K562 (cell line): Measurements from ENCODE around the gene ROS1. TPM values are rescaled to one million over a fixed set of nuclear protein-coding genes. Genes with fewer than 3 reads are reported as not detected.

Source experiments
- ATAC-seq: fragments of 200-7000 bp; cut with Tn5 transposase; 3 replicates; pipeline ENCODE4 v1.9.1; 2020; ENCODE audit warnings: moderate library complexity
- BruUV-seq: library from RNA; stranded (reverse); fragments of 400-500 nt; replicated peaks from 2 replicates; lab custom pipeline; 2021; lab: Mats Ljungman, UMichigan
- CTCF ChIA-PET: fragments of 300-600 bp; formaldehyde crosslinking; extraction: SDS; loops from one replicate; lab custom pipeline; 2021; ENCODE audit warnings: low intra/inter-chr PET ratio; lab: Yijun Ruan, JAX
- POLR2A ChIA-PET: fragments of 300-600, 350-650 bp; sonication (Branson Sonifier 250); formaldehyde crosslinking; extraction: SDS; loops from one replicate; lab custom pipeline; 2021; ENCODE audit warnings: antibody characterized with exemption, inconsistent platforms; lab: Yijun Ruan, JAX
- DNase-seq, 4 experiments: peaks; one replicate each; pipeline versions ENCODE4 v3.0.0 to v3.0.0-alpha.2; 2011 to 2018; ENCODE audit warnings: low spot score in 3 of 4, mixed read lengths in 3 of 4; ENCODE audit errors: extremely low read depth in 1 of 4
- FAIRE-seq: peaks from 2 replicates; lab custom pipeline; 2011; peaks lifted over from hg19 to GRCh38; lab: Jason Lieb, UNC
- H2AFZ ChIP-seq: 2 replicates; pipeline ENCODE4 v1.6.0; 2011; ENCODE audit warnings: low read depth, low read length, control low read depth, inconsistent platforms
- H3K27ac ChIP-seq: fragments of 200-600 bp; 3 replicates; pipeline ENCODE4 v1.8.0; 2011; ENCODE audit warnings: low read depth, mild to moderate bottlenecking, control low read depth, inconsistent platforms, low read length, moderate library complexity, mixed read lengths; ENCODE audit errors: extremely low read depth
- H3K27me3 ChIP-seq, 2 experiments: fragments of 300-600 bp in 1 of 2; 2 replicates in 1 of 2; 3 replicates in 1 of 2; pipeline versions ENCODE4 v1.6.0 to v1.8.0; 2011; ENCODE audit warnings: inconsistent platforms in 2 of 2, low read length in 2 of 2, mild to moderate bottlenecking in 1 of 2, mixed read lengths in 1 of 2, moderate library complexity in 1 of 2; ENCODE audit not compliant: control insufficient read depth in 2 of 2, insufficient read depth in 2 of 2
- H3K36me3 ChIP-seq: fragments of 300-600 bp; 3 replicates; pipeline ENCODE4 v1.8.0; 2011; ENCODE audit warnings: mild to moderate bottlenecking, low read length, inconsistent platforms; ENCODE audit not compliant: control insufficient read depth, insufficient read depth
- H3K4me1 ChIP-seq, 2 experiments: fragments of 200-600 bp in 1 of 2; replicated peaks in 1 of 2; 2 replicates in 1 of 2; 3 replicates in 1 of 2; pipeline versions ENCODE4 v1.5.1 to v1.8.0; 2011; ENCODE audit warnings: inconsistent platforms in 2 of 2, low read length in 2 of 2, mild to moderate bottlenecking in 1 of 2, mixed read lengths in 1 of 2, moderate library complexity in 1 of 2; ENCODE audit not compliant: control insufficient read depth in 2 of 2, insufficient read depth in 2 of 2
- H3K4me2 ChIP-seq: 2 replicates; pipeline ENCODE4 v1.6.1; 2011; ENCODE audit warnings: low read length, control low read depth, inconsistent platforms, mixed read lengths; ENCODE audit not compliant: insufficient read depth
- H3K4me3 ChIP-seq: fragments of 200-600 bp; sonication (generic), shearing (Covaris generic); 2 replicates; pipeline ENCODE4 v1.5.1; 2016; ENCODE audit warnings: control low read depth, inconsistent platforms
- H3K79me2 ChIP-seq: fragments of 200-600 bp; 3 replicates; pipeline ENCODE4 v1.8.0; 2011; ENCODE audit warnings: low read length, inconsistent platforms; ENCODE audit not compliant: control insufficient read depth, insufficient read depth
- H3K9ac ChIP-seq, 2 experiments: 2 replicates each; pipeline versions ENCODE4 v1.6.0 to v1.6.1; 2011; ENCODE audit warnings: low read depth in 2 of 2, low read length in 2 of 2, control low read depth in 1 of 2, inconsistent platforms in 1 of 2, mild to moderate bottlenecking in 1 of 2, mixed read lengths in 1 of 2; ENCODE audit not compliant: insufficient read depth in 1 of 2
- H3K9me1 ChIP-seq: one replicate; pipeline ENCODE4 v1.6.0; 2011; ENCODE audit warnings: inconsistent platforms, mild to moderate bottlenecking, low read length, moderate library complexity; ENCODE audit not compliant: control insufficient read depth, insufficient read depth
- H3K9me3 ChIP-seq: replicated peaks from 2 replicates; pipeline ENCODE4 v1.5.1; 2011; ENCODE audit warnings: low read depth, low read length, inconsistent platforms; ENCODE audit not compliant: control insufficient read depth, insufficient read depth
- H4K20me1 ChIP-seq: replicated peaks from 2 replicates; pipeline ENCODE4 v1.6.1; 2011; ENCODE audit warnings: low read length, inconsistent platforms, mixed read lengths; ENCODE audit not compliant: control insufficient read depth, insufficient read depth
- CREB1 ChIP-seq, 2 experiments: sonication (generic) in 1 of 2; formaldehyde crosslinking in 1 of 2; IDR thresholded peaks; 2 replicates each; pipeline versions ENCODE4 v1.6.1 to v1.8.0; 2012 to 2022; ENCODE audit warnings: inconsistent platforms in 1 of 2, mild to moderate bottlenecking in 1 of 2, missing genetic modification reagents in 1 of 2, moderate library complexity in 1 of 2
- DDX20 ChIP-seq: fragments of 450-650 bp; IDR thresholded peaks from 2 replicates; pipeline ENCODE4 v1.6.1; 2016; ENCODE audit warnings: missing genetic modification characterization, low read depth, mild to moderate bottlenecking, missing compliant biosample characterization, moderate library complexity
- ESRRA ChIP-seq: fragments of 450-650 bp; IDR thresholded peaks from 2 replicates; pipeline ENCODE4 v1.6.1; 2014; ENCODE audit warnings: low read depth, mild to moderate bottlenecking, moderate library complexity, borderline replicate concordance
- KLF1 ChIP-seq: fragments of 450-650 bp; IDR thresholded peaks from 2 replicates; pipeline ENCODE4 v1.6.1; 2016; ENCODE audit warnings: missing genetic modification characterization, missing compliant biosample characterization
- MAFK ChIP-seq: IDR thresholded peaks from 2 replicates; pipeline ENCODE4 v1.6.1; 2011; ENCODE audit warnings: low read length, improper control_type of control experiment
- PCBP2 ChIP-seq: fragments of 200-400 bp; formaldehyde crosslinking; IDR thresholded peaks from 2 replicates; pipeline ENCODE4 v1.6.1; 2018; ENCODE audit warnings: low read length, low read depth, mild to moderate bottlenecking, moderate library complexity; ENCODE audit not compliant: poor library complexity, severe bottlenecking
- PTTG1 ChIP-seq: fragments of 450-650 bp; IDR thresholded peaks from 2 replicates; pipeline ENCODE4 v1.6.1; 2016; ENCODE audit warnings: low read depth, mild to moderate bottlenecking, missing genetic modification characterization, missing compliant biosample characterization
- WGBS: fragments of 100-300 bp; shearing (Covaris generic); methylation state at CpG from one replicate; pipeline ENCODE4 v1.1.6; 2016; ENCODE audit warnings: low coverage, mixed read lengths; ENCODE audit not compliant: insufficient coverage; ENCODE audit errors: missing lambda C conversion rate; 5-methylcytosine and 5-hydroxymethylcytosine counted together
- in situ Hi-C: fragments of 300-500 bp; cut with MboI; formaldehyde crosslinking; loops from 4 replicates; pipeline ENCODE4 v1.15.0; 2018; ENCODE audit warnings: inconsistent platforms, mixed read lengths
- intact Hi-C: fragments of 100-400 bp; cut with micrococcal nuclease; formaldehyde crosslinking; loops from 2 replicates; pipeline ENCODE4 v1.14.2; 2022
- polyA plus RNA-seq, 8 experiments: library from polyadenylated mRNA; depleted of rRNA in 4 of 8; stranded (reverse) in 5 of 8; unstranded in 3 of 8; fragments of >200 nt; fragmentation: Nextera tagmentation in 2 of 8; fragmentation: Illumina TruSeq in 1 of 8; extraction: Ambion mirVana in 2 of 8; extraction: Trizol in 1 of 8; gene quantifications; 2 replicates each; pipeline versions ENCODE4 v1.2.1 to v1.2.3, GENCODE V29; 2011 to 2014; ENCODE audit warnings: inconsistent platforms in 1 of 8, missing spikeins in 1 of 8
- total RNA-seq, 7 experiments: library from RNA; depleted of rRNA in 6 of 7; stranded (reverse); fragments of >200 nt in 6 of 7; fragmentation: Illumina TruSeq in 2 of 7; extraction: Trizol in 2 of 7; gene quantifications; 2 replicates each; pipeline versions ENCODE4 v1.2.1 to v1.2.3, GENCODE V29; 2011 to 2021; ENCODE audit warnings: low replicate concordance in 1 of 7
- TF ChIP-seq, protein P1 (sequence below): fragments of 450-650 bp; formaldehyde crosslinking; IDR thresholded peaks from 2 replicates; pipeline ENCODE4 v1.4.0; 2020; ENCODE audit warnings: mild to moderate bottlenecking, moderate library complexity
- TF ChIP-seq, protein P2 (sequence below): fragments of 450-650 bp; IDR thresholded peaks from 2 replicates; pipeline ENCODE4 v1.6.1; 2016; ENCODE audit warnings: missing biosample characterization, missing genetic modification characterization

The ROS1 gene
- total and polyA plus RNA-seq, 9 of the 15 experiments (the other 6 are each of a cell fraction or from before 2014, with no cell fraction given): under 0.01 to 0.16 (median 0.04) TPM; not detected in 6

- TF ChIP-seq CREB1 (IDR thresholded peaks at IDR 0.05) (no peak), CREB1 (CRISPR knock-in tag; IDR thresholded peaks at IDR 0.05) (no peak), MAFK (no peak), DDX20 (no peak), PCBP2 (no peak)
- TF ChIP-seq, protein P1, sequence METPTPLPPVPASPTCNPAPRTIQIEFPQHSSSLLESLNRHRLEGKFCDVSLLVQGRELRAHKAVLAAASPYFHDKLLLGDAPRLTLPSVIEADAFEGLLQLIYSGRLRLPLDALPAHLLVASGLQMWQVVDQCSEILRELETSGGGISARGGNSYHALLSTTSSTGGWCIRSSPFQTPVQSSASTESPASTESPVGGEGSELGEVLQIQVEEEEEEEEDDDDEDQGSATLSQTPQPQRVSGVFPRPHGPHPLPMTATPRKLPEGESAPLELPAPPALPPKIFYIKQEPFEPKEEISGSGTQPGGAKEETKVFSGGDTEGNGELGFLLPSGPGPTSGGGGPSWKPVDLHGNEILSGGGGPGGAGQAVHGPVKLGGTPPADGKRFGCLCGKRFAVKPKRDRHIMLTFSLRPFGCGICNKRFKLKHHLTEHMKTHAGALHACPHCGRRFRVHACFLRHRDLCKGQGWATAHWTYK (CRISPR knock-in tag): no peak
Observed at GRCh38 chr6:117309069-117309468, 116.7 kb downstream of the ROS1 start (continued).

DNA sequence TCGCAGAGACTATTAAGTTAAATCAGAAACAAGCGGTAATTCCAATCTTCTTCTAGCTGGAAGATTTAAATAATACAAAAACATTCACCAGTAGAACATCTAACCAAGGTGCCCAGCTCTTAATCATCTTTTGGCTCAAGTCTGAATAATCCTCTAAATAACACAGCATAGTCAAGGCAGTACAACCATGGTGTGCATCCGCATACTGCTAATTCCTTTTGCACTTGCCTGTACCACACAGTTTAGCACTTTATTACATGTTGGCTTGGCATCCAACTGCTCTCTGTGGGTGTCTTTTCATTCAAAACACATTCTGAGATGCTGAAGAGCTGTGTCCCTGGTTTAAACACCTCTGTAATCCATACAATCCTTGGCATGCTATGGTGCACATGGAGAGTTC lies 118.1 kb downstream of the ROS1 start:
- BruUV-seq: no TSS peak

More for the DNA sequence above, 118.1 kb downstream of the ROS1 start:
- 0% methylated on average over 3 of the region's 3 CpGs for WGBS
- Histone ChIP-seq H2AFZ (no peak overlapping the region), H3K27me3 (no peaks in the 10 kb centered on the region), H4K20me1 (no peaks in the 10 kb centered on the region), H3K9me3 (no peaks in the 10 kb centered on the region), H3K4me2 (no peak overlapping the region), H3K4me3 (no peak overlapping the region), H3K9me1 (no peaks in the 10 kb centered on the region), H3K27ac (no peak overlapping the region), H3K9ac (no peak overlapping the region), H3K79me2 (no peaks in the 10 kb centered on the region), H3K36me3 (no peaks in the 10 kb centered on the region)
- in situ Hi-C loops (no loop called here), intact Hi-C loops (no loop called here)
- DNase-seq: no peak
- POLR2A ChIA-PET: interaction anchor here (0.6 kb wide), 1 partner anchor 17 kb away, joined by 3 read pairs; no protein-coding TSS in a partner anchor
- no peak for FAIRE-seq
- ATAC-seq: no peak
- TF ChIP-seq PTTG1 (tag): no peak
- no peak for TF ChIP-seq ESRRA
- no peak for TF ChIP-seq KLF1 (tag)
- TF ChIP-seq, protein P2, sequence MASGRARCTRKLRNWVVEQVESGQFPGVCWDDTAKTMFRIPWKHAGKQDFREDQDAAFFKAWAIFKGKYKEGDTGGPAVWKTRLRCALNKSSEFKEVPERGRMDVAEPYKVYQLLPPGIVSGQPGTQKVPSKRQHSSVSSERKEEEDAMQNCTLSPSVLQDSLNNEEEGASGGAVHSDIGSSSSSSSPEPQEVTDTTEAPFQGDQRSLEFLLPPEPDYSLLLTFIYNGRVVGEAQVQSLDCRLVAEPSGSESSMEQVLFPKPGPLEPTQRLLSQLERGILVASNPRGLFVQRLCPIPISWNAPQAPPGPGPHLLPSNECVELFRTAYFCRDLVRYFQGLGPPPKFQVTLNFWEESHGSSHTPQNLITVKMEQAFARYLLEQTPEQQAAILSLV (tag): no peak
- TF ChIP-seq, all 486 proteins: peak for 0
- CTCF ChIA-PET: no interaction called here
- H3K4me1 ChIP-seq: no peaks in the 10 kb centered on the region
